Germinal center (tissue), 1 donor: ENCODE results near the gene RBM6.
"Not testable (repeated sequence)": the region's sequence is repeated elsewhere in the genome, so short reads cannot be mapped to it uniquely, and the experiment has no call there.

Experiments used
- DNase-seq: peaks from one replicate; pipeline ENCODE4 v3.0.0; 2012; ENCODE audit warnings: mixed read lengths, low spot score

RBM6 gene

GRCh38 chr3:49914906-49915305, 25.0 kb upstream of the RBM6 start:
- no peak for DNase-seq

- DNase-seq: no peak
These were observed 23.3 kb upstream of the RBM6 start for GRCh38 chr3:49916686-49917085.

GRCh38 chr3:49917806-49918590, 22.0 kb upstream of the RBM6 start:
- not testable (repeated sequence) for DNase-seq

GRCh38 chr3:49924683-49925082, 15.3 kb upstream of the RBM6 start:
- no peak for DNase-seq

- no peak for DNase-seq
These were observed 14.5 kb upstream of the RBM6 start for GRCh38 chr3:49925485-49925884.

GRCh38 chr3:49926117-49926728, 13.7 kb upstream of the RBM6 start:
- DNase-seq: no peak

GRCh38 chr3:49927798-49928197, 12.2 kb upstream of the RBM6 start:
- no peak for DNase-seq

- DNase-seq: no peak
These were observed 11.4 kb upstream of the RBM6 start for GRCh38 chr3:49928481-49929017.

- peak; percentile 80 for DNase-seq
These were observed 10.4 kb upstream of the RBM6 start, which contains the start of gene MON1A for GRCh38 chr3:49929291-49930167. Gene MON1A (minus strand): TSS chr3:49929811. CDS start chr3:49913346, 16,465 bp downstream.

GRCh38 chr3:49930168-49930690, 9.7 kb upstream of the RBM6 start:
- no peak for DNase-seq

GRCh38 chr3:49930922-49931321, 9.0 kb upstream of the RBM6 start:
- DNase-seq: no peak

GRCh38 chr3:49932281-49932680, 7.7 kb upstream of the RBM6 start:
- not testable (repeated sequence) for DNase-seq

GRCh38 chr3:49937090-49937489, 2.9 kb upstream of the RBM6 start:
- DNase-seq: no peak

- DNase-seq: no peak
These were observed 808 bp downstream of the RBM6 start for GRCh38 chr3:49940667-49941249.

- no peak for DNase-seq
These were observed 2.7 kb downstream of the RBM6 start for GRCh38 chr3:49942651-49943050.

- no peak for DNase-seq
These were observed 13.0 kb downstream of the RBM6 start for GRCh38 chr3:49952924-49953323.

- DNase-seq: no peak
These were observed 15.7 kb downstream of the RBM6 start for GRCh38 chr3:49955636-49956035.

- no peak for DNase-seq
These were observed 26.4 kb downstream of the RBM6 start for GRCh38 chr3:49966233-49966942.

- DNase-seq: no peak
These were observed 27.3 kb downstream of the RBM6 start for GRCh38 chr3:49967291-49967690.

GRCh38 chr3:49968346-49968745, 28.4 kb downstream of the RBM6 start:
- DNase-seq: no peak

- no peak for DNase-seq
These were observed 32.7 kb downstream of the RBM6 start for GRCh38 chr3:49972656-49973055.
